Spleen (tissue), 13 donors: Measurements from ENCODE around the gene ATRX. TPM values are rescaled to one million over a fixed set of nuclear protein-coding genes. Genes with fewer than 3 reads are reported as not detected.
"Not testable (repeated sequence)": the region's sequence is repeated elsewhere in the genome, so short reads cannot be mapped to it uniquely, and the experiment has no call there.

Experiments used
- DNase-seq: peaks from one replicate; pipeline ENCODE4 v3.0.0-alpha.2; 2020
- H3K27ac ChIP-seq, 8 donors: fragments of 200-600 bp; sonication (generic) in 7 of 8; 1 replicate in 4 of 8; 2 replicates in 4 of 8; pipeline versions ENCODE4 v1.5.0 to v1.8.0; 2016 to 2021; ENCODE audit warnings: inconsistent platforms in 4 of 8, mild to moderate bottlenecking in 4 of 8, moderate library complexity in 1 of 8
- H3K27me3 ChIP-seq, 7 donors: fragments of 200-600 bp; sonication (generic) in 6 of 7; replicated peaks in 1 of 7; 1 replicate in 4 of 7; 2 replicates in 3 of 7; pipeline versions ENCODE4 v1.5.0 to v1.8.0; 2016 to 2021; ENCODE audit warnings: inconsistent platforms in 3 of 7, mild to moderate bottlenecking in 1 of 7
- H3K36me3 ChIP-seq, 6 donors: fragments of 200-600 bp; sonication (generic) in 5 of 6; 1 replicate in 4 of 6; 2 replicates in 2 of 6; pipeline versions ENCODE4 v1.5.0 to v1.8.0; 2016 to 2021; ENCODE audit warnings: inconsistent platforms in 2 of 6
- H3K4me1 ChIP-seq, 6 donors: fragments of 200-600 bp; sonication (generic) in 5 of 6; 1 replicate in 3 of 6; 2 replicates in 3 of 6; pipeline versions ENCODE4 v1.5.0 to v1.8.0; 2016 to 2021; ENCODE audit warnings: inconsistent platforms in 3 of 6
- H3K4me3 ChIP-seq, 8 donors: fragments of 200-600 bp; sonication (generic) in 7 of 8; 1 replicate in 4 of 8; 2 replicates in 4 of 8; pipeline versions ENCODE4 v1.5.0 to v1.8.0; 2016 to 2021; ENCODE audit warnings: inconsistent platforms in 4 of 8, mild to moderate bottlenecking in 4 of 8, moderate library complexity in 2 of 8
- H3K9me3 ChIP-seq, 8 donors: fragments of 200-600 bp; sonication (generic) in 7 of 8; 1 replicate in 4 of 8; 2 replicates in 4 of 8; pipeline versions ENCODE4 v1.5.0 to v1.8.0; 2016 to 2021; ENCODE audit warnings: inconsistent platforms in 4 of 8
- CTCF ChIP-seq, 11 experiments: fragments of 200-600 bp in 7 of 11; fragments of 450-650 bp in 4 of 11; sonication (generic) in 4 of 11; IDR thresholded peaks in 8 of 11; conservative IDR thresholded peaks in 3 of 11; 1 replicate in 7 of 11; 2 replicates in 4 of 11; pipeline versions ENCODE4 v1.4.0 to v1.8.0; 2016 to 2021; ENCODE audit warnings: antibody characterized with exemption in 11 of 11, inconsistent platforms in 4 of 11, mild to moderate bottlenecking in 1 of 11
- POLR2A ChIP-seq, 3 donors: fragments of 450-650 bp; IDR thresholded peaks; one replicate each; pipeline ENCODE4 v1.5.1; 2017; ENCODE audit warnings: antibody characterized with exemption in 3 of 3, mild to moderate bottlenecking in 1 of 3
- POLR2AphosphoS5 ChIP-seq, 3 donors: sonication (generic); formaldehyde crosslinking; IDR thresholded peaks; one replicate each; pipeline ENCODE4 v1.5.1; 2017; ENCODE audit warnings: antibody characterized with exemption in 3 of 3
- WGBS, 5 donors: extraction: QIAGEN DNeasy Blood & Tissue Kit in 3 of 5; methylation state at CpG; one replicate each; pipeline versions ENCODE4 v1.1.5 to v1.1.7; 2013 to 2018; 5-methylcytosine and 5-hydroxymethylcytosine counted together
- intact Hi-C: fragments of 100-400 bp; cut with DNase I; formaldehyde crosslinking; loops from one replicate; pipeline ENCODE4 v1.15.0; 2023; ENCODE audit warnings: low total_unique reads
- long read RNA-seq, 2 donors: transcript quantifications; one replicate each; lab custom pipeline, GENCODE V29; 2026
- polyA plus RNA-seq, 3 donors: library from polyadenylated mRNA; stranded (reverse); fragments of 200-250 nt; gene quantifications; one replicate each; pipeline ENCODE4 v1.2.1, GENCODE V29; 2013
- total RNA-seq, 7 donors: library from RNA; depleted of rRNA in 3 of 7; stranded (reverse); fragments of >200 nt in 3 of 7; fragmentation: NEBNext Ultra II Directional in 4 of 7; extraction: Animal tissue kit (Norgen Biotek cat#: 25700) in 4 of 7; gene quantifications; one replicate each; pipeline versions ENCODE4 v1.1.0 to v1.2.1, GENCODE V29; 2016 to 2021
- donor health status: healthy with polysubstance abuse.
- donor health status: DM: no; HTN: no; CAD: no; lungs with moderate emphysema.
- donor health status: DM: no; HTN: no; CAD: no.
- donor health status: Bipolar disorder and iron deficiency.
- donor health status: healthy.
- donor health status: DM: no; HTN: no; CAD: no.
- donor health status: DM: yes; HTN: yes; CAD: no.

ATRX gene, protein sequence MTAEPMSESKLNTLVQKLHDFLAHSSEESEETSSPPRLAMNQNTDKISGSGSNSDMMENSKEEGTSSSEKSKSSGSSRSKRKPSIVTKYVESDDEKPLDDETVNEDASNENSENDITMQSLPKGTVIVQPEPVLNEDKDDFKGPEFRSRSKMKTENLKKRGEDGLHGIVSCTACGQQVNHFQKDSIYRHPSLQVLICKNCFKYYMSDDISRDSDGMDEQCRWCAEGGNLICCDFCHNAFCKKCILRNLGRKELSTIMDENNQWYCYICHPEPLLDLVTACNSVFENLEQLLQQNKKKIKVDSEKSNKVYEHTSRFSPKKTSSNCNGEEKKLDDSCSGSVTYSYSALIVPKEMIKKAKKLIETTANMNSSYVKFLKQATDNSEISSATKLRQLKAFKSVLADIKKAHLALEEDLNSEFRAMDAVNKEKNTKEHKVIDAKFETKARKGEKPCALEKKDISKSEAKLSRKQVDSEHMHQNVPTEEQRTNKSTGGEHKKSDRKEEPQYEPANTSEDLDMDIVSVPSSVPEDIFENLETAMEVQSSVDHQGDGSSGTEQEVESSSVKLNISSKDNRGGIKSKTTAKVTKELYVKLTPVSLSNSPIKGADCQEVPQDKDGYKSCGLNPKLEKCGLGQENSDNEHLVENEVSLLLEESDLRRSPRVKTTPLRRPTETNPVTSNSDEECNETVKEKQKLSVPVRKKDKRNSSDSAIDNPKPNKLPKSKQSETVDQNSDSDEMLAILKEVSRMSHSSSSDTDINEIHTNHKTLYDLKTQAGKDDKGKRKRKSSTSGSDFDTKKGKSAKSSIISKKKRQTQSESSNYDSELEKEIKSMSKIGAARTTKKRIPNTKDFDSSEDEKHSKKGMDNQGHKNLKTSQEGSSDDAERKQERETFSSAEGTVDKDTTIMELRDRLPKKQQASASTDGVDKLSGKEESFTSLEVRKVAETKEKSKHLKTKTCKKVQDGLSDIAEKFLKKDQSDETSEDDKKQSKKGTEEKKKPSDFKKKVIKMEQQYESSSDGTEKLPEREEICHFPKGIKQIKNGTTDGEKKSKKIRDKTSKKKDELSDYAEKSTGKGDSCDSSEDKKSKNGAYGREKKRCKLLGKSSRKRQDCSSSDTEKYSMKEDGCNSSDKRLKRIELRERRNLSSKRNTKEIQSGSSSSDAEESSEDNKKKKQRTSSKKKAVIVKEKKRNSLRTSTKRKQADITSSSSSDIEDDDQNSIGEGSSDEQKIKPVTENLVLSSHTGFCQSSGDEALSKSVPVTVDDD (N-terminal part only)
- total RNA-seq (100 to 1,000 TPM in 6 of 7 donors, 10 to 100 TPM in 1; 86.1 to 150 (median 130) TPM), polyA plus RNA-seq (10 to 100 TPM in 1 of 3 donors, 1 to 10 TPM in 2; 8.2 to 15.4 (median 9.5) TPM)
- long read RNA-seq, donor 1, partial matches to known transcripts, result 34 of 39 reads
- long read RNA-seq, donor 1, other reads (novel, unspliced or antisense), result 0 of 39 reads
- long read RNA-seq, donor 2, partial matches to known transcripts, result 19 of 23 reads
- long read RNA-seq, donor 2, other reads (novel, unspliced or antisense), result 0 of 23 reads

- peaks cover 0 to 66% (median 34%) of the 10 kb centered on the region in 6 donors for H3K4me1 ChIP-seq
- TF ChIP-seq POLR2A (IDR thresholded peaks at IDR 0.05) (no peak), POLR2AphosphoS5 (IDR thresholded peaks at IDR 0.05) (peak; percentile 74 to 84 (median 81)), CTCF (IDR thresholded peaks at IDR 0.05 in 8 of 11, conservative IDR thresholded peaks at IDR 0.05 in 3 of 11) (no peak)
- no peaks in the 10 kb centered on the region for H3K9me3 ChIP-seq
- peak; percentile 91 for DNase-seq
- peak within 1 kb of the TSS; percentile 41 to 76 (median 52) for H3K4me3 ChIP-seq
- H3K36me3 ChIP-seq, result no peaks in the 10 kb centered on the region
- H3K27me3 ChIP-seq, result no peaks in the 10 kb centered on the region
- peak within 1 kb of the TSS; percentile 71 to 93 (median 92) for H3K27ac ChIP-seq
- WGBS, 5 donors, result 1 to 41% (median 2%) methylated on average over 25 to 61 of the region's 61 CpGs
- intact Hi-C loops, result no loop called here
Observed at GRCh38 chrX:77785486-77786364, at the start of gene ATRX. TSS of gene ATRX (minus strand) at chrX:77786216. CDS start at chrX:77786001, 215 bp downstream.

DNA sequence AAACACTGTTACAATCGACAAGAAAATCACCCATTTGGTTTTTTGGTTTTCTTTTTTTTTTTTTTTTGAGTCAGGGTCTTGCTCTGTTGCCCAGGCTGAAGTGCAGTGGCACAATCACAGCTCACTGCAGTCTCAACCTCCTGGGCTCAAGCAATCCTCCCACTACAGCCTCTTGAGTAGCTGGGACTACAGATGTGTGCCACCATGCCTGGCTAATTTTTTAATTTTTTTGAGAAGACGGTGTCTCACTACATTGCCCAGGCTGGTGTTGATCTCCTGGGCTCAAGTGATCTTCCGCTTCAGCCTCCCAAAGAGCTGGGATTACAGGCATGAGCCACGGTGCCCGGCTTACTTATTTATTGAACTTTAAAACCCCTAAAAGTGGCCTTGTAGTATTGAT is 45.5 kb upstream of the ATRX start:
- H3K27ac ChIP-seq, intact Hi-C loops: not testable (repeated sequence)
- WGBS, 5 donors, result 88 to 99% (median 97%) methylated on average over 5 of the region's 5 CpGs

DNA sequence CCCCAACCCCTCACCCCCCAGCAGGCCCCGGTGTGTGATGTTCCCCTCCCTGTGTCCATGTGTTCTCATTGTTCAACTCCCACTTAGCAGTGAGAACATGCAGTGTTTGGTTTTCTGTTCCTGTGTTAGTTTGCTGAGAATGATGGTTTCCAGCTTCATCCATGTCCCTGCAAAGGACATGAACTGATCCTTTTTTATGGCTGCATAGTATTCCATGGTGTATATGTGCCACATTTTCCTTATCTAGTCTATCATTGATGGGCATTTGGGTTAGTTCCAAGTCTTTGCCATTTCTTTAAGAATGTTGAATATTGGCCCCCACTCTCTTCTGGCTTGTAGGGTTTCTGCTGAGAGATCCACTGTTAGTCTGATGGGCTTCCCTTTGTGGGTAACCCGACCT is 36.0 kb upstream of the ATRX start:
- H3K4me3 ChIP-seq, DNase-seq, H3K4me1 ChIP-seq, H3K27ac ChIP-seq, H3K27me3 ChIP-seq, intact Hi-C loops: not testable (repeated sequence)
- 83 to 100% (median 96%) methylated on average over 2 of the region's 2 CpGs for WGBS, 5 donors
- H3K9me3 ChIP-seq, result peaks cover 0 to 11% (median 0%) of the 10 kb centered on the region in 8 donors
- peaks cover 0 to 33% (median 0%) of the 10 kb centered on the region in 6 donors for H3K36me3 ChIP-seq

More for the DNA sequence above, 45.5 kb upstream of the ATRX start:
- H3K27me3 ChIP-seq, H3K4me1 ChIP-seq, DNase-seq, H3K4me3 ChIP-seq, H3K9me3 ChIP-seq: not testable (repeated sequence)
- peaks cover 3 to 61% (median 13%) of the 10 kb centered on the region in 6 donors for H3K36me3 ChIP-seq

DNA sequence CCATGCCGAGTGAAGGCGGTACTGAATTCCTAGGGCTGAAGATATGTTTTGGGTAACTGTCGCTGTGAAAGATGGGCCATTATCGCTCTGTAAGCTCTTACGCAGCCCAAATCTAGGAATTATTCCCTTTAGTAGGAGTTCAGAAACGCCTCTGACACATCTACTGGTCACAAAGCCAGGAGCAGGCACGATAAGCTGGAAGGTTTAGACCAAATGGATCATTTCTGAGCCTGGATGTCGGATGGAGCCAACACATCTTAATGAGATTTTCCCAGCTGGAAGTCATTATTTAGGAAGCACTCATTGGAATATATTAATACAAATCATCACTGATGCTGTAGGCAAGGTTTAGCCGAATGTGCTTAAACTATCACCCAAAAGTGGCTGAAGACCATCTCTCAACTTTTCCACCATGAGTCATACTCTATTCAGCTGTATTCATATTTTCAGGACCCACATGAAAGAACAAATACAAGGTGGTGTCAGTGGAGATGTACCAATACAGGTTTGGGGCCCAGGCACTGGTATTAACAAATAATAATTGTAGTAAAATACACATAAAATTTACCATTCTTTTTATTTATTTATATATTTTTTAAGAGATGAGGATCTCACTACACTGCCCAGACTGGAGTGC is 34.2 kb upstream of the ATRX start:
- TF ChIP-seq POLR2A (IDR thresholded peaks at IDR 0.05) (no peak), POLR2AphosphoS5 (IDR thresholded peaks at IDR 0.05) (no peak), CTCF (IDR thresholded peaks at IDR 0.05 in 8 of 11, conservative IDR thresholded peaks at IDR 0.05 in 3 of 11) (no peak)
- no peaks in the 10 kb centered on the region for H3K27me3 ChIP-seq
- peak; percentile 23 for DNase-seq
- H3K9me3 ChIP-seq, result peaks cover 0 to 8% (median 0%) of the 10 kb centered on the region in 8 donors
- no peaks in the 10 kb centered on the region for H3K4me1 ChIP-seq
- WGBS, 5 donors, result 83 to 98% (median 96%) methylated on average over 9 of the region's 9 CpGs
- H3K36me3 ChIP-seq, result peaks cover 0 to 17% (median 0%) of the 10 kb centered on the region in 6 donors
- H3K4me3 ChIP-seq, result no peak overlapping the region
- H3K27ac ChIP-seq, result no peak overlapping the region
- intact Hi-C loops, result no loop called here
